G401.6 (cell line): ENCODE results near the gene PLEKHA3.
"Not testable (repeated sequence)": the region's sequence is repeated elsewhere in the genome, so short reads cannot be mapped to it uniquely, and the experiment has no call there.

ENCODE experiments used
- FAIRE-seq: peaks from 2 replicates; lab custom pipeline; 2012; peaks lifted over from hg19 to GRCh38; lab: Jason Lieb, UNC

Gene PLEKHA3

DNA sequence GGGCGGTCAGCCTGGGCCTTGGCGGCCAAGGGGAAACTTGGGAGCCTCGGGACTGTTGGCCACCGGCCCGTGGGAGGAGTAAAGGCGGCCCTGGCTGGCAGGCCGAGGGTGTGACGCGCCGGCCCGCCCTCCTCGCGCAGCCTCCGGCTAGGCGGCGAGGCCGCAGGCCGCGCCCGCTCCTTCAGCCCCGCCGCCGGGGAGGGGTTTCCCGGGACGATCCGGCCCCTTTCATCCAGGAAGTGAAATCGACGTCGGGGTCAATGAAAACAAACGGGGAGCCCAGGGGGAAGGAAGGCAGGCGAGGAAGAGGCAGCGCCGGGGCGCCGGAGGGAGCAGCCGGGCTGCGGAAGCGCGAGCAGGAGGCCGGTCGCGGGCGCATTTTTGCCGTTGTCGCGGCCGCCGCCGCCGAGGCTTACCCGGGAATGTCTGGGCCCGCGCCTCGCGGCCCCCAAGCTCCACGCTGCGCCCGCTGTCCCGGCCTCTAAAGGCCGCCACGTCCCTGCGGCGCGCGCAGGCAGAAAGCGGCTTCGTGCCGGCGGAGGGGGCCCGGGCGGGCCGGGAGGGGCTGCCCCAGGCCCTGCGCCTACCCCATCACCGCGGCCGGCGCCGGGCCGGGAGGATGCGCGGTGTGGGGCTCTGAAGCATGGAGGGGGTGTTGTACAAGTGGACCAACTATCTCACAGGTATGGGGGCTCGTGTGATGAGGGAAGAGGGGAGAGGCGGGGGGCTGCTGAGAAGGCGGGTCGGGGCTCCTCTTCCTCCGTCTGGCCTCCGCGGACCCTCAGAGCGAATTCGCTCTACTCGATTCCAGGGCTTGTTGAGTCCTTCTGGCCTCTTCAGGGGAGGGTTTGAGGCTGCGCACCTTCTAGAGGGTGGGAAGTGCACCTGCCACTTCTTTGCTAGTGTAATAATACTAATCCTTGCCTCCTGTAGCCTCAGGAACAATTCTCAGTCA lies at the start of gene PLEKHA3:
Gene PLEKHA3 (plus strand): TSS at position 231 of the 955 bp plus-strand sequence. CDS start 413 bp downstream, at position 644.
- no peak for FAIRE-seq

GRCh38 chr2:178436662-178437061 lies 43.6 kb upstream of the PLEKHA3 start:
- FAIRE-seq, result no peak

DNA sequence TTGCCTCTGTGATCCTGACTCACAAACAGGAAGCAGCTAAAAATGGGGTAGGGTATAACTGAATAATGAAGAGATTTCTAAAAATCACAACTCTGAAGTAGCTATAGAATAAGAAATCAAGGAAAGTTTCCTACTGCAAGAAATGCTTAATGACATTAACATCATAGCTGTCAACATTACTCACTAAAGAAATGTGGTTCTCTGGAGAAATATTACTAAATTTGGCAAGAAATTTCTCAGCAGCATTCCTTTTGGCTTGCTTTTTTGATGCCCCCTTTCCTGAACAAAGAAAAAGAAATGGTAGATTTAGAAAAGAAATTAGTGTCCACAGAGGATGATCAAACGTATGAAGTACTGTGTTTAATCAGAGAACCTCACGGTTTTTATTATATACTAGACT lies 38.8 kb upstream of the PLEKHA3 start:
- FAIRE-seq, result no peak

- FAIRE-seq, result no peak
These were observed 31.1 kb upstream of the PLEKHA3 start for GRCh38 chr2:178448968-178449661.

GRCh38 chr2:178449700-178450523 lies 30.3 kb upstream of the PLEKHA3 start:
- FAIRE-seq, result no peak

DNA sequence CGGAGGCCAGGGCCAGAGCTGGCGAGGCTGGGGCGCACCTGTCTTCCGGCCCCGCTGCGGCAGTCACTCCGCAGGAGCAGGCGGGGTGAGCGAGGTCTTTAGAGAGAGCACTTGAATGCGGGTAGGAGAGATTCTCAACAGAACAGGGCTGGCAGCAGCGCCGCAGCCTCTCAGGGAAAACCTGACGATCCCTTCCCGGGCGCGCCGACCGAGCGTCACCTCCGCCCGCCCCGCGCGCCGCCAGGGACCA lies 29.8 kb upstream of the PLEKHA3 start:
- FAIRE-seq, result no peak

- FAIRE-seq, result peak; percentile 93
These were observed 29.3 kb upstream of the PLEKHA3 start, which contains the start of the genes PJVK and PRKRA for GRCh38 chr2:178450774-178451525. Gene PJVK, plus strand, starts transcription at chr2:178451378. Its CDS starts 2,032 bp downstream, at chr2:178453410. Gene PRKRA, minus strand, starts transcription at chr2:178451175. Its CDS starts 145 bp downstream, at chr2:178451030.

- no peak for FAIRE-seq
These were observed 27.9 kb upstream of the PLEKHA3 start for GRCh38 chr2:178452334-178452733.

GRCh38 chr2:178452870-178453269 lies 27.4 kb upstream of the PLEKHA3 start:
- no peak for FAIRE-seq

GRCh38 chr2:178455947-178456346 lies 24.3 kb upstream of the PLEKHA3 start:
- FAIRE-seq, result no peak

DNA sequence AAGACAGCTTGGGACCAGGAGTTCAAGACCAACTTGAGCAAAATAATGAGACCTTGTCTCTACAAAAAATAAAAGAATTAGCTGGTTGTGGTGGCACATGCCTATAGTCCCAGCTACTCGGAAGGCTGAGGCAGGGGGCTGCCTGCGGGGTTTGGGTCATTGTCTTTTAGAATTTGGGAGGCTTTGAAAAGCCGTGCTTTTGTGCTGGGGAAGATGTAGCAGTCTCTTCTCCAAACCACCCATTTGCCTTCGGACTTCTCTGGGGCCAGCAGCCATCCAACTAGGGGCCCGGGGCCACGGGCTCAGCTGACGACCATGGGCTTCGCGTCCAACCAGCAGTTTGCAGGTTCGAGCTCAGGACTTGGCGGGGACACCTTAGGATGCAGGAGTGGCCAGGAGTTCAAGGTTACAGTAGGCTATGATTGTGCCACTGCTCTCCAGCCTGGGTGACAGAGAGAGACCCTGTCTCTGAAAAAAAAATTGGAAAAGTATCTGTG lies 22.8 kb upstream of the PLEKHA3 start:
- FAIRE-seq, result no peak

DNA sequence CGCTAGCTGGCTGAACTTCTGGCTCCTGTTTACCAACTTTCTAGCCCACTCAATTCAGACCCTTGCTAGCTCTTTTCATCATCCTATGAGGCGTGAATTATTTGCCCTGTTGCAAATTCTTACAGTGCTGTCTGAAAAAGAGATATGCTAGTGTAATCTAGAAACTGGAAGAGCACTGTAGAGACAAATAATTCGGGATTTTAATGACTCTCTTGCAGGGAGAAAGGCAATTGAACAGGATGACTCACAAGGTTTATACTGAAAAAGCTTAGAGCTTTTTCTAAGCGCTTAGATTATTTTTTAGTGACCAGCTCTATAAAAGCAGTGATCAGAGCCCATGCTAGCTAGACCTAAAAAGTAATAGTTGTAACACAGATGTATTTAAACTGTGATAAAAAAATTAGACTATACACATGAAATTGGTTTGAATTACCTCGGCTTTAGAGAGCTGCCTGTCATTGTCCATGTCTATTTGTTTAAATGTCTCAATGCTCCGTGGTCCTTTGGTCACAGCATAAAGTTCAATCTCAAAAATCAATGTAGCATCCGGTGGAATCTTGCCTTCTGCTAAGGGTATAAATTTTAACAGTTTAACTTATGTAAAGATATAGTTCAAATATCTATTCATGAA lies 10.9 kb upstream of the PLEKHA3 start:
- FAIRE-seq, result no peak

DNA sequence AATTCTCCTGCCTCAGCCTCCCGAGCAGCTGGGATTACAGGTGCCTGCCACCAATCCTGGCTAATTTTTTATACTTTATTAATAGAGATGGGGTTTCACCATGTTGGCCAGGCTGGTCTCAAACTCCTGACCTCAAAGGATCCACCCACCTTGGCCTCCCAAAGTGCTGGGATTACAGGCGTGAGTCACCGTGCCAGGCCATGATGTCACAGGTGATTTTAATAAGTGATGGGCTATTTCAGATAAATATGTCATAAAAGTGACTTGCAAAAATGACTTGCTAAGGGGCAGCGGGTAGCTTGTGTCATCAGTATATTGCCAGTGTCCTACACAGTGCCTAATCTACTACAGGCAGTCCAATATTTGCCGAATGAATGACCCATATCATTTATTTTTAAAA lies 8.9 kb upstream of the PLEKHA3 start:
- not testable (repeated sequence) for FAIRE-seq

DNA sequence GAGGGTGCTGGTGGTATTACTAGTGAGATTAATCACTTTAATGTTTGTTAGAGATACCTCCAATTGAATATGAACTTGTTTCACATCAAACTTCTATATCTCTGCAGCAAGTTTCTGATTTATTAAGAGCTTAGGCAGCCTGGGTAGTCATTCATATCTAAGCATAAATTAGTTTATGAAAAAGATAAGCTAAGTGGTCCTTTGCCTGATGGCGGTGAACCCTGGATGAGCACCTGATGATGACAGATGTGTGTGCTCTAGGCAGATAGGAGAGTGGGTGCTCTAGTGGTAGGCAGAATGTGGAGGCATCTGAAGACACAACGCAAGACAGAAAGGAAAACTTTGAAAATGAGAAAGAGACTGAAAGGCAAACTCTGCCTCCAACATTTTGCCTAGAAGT lies 6.9 kb upstream of the PLEKHA3 start:
- FAIRE-seq, result no peak

DNA sequence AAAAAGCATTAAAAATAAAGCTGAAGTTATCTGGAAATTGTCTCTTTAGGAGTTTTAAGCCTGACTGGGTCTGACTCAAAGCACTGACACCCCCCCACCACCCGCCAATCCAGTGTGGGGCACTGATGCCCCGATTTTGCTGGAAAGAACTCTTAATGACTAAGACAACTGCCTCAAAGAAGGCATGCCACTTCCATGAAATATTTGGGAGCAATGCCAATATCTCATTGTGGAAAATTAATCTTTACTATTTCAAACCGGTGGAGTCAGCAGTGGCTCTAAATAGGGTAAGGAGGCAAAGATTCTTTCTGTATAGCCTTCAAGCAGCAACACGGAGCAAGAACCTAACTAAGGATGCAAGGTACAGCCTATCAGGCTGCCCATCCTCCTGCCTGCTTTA lies 6.3 kb upstream of the PLEKHA3 start:
- FAIRE-seq, result no peak

DNA sequence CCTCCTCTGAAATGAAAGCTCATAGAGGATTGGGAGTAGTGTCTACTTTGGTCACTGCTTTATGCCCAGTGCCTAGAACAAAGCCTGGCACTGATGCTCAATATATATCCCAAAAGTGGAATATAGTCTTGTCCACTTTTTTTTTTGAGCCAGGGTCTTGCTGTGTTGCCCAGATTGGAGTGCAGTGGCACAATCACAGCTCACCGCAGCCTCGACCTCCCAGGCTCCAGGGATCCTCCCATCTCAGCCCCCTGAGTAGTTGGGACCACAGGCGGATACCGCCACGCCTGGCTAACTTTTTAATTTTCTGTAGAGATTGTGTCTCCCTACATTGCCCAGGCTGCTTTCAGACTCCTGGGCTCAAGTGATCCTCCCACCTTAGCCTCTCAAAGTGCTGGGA lies 5.7 kb upstream of the PLEKHA3 start:
- no peak for FAIRE-seq

GRCh38 chr2:178476477-178476876 lies 3.8 kb upstream of the PLEKHA3 start:
- FAIRE-seq, result no peak

DNA sequence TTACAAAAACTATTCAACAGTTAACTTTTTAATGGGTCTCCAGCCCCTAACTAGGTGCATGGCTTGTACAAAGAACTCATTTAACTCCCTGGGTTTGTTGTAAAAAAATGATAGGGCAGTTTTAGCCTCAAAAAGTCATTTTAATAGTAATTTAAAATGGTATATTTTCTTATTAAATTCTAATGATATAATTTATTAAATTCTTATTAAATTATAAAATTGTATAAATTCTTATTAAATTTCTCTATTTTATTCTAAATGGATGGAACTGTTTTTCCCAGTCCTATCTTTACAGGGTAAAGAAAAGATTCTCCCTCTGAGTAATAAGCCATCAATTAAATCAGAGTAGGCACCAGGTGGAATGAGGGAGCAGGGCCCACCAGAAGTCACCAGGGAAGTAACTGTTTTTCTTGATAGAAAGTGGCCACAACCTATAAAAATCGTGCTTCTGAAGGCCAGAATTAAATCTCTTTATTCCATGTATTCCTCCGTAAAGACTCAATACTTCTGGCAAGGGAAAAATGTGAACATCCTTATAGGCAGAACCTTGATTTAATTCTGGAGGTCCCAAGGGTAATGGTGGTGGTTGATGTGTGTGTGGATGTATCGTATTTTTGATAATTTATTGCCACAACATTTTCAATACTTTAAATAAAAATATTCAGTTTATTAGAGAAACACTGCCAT lies 2.7 kb upstream of the PLEKHA3 start:
- FAIRE-seq, result no peak

DNA sequence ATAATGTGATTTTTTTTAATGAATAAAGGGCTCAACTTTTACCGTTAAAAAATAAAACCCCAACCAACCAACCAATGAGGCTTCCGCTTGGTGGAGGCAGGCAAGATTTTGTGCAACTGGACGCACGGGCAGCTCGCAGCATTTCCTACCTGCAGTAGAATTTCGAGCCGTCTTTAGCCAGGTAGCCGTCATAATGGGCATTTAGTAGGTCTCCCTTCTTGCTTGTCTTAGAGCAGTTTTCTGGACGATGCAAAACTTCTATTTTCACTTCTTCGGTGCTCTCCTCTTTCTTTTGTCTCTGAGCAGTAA lies 2.2 kb upstream of the PLEKHA3 start:
- no peak for FAIRE-seq

DNA sequence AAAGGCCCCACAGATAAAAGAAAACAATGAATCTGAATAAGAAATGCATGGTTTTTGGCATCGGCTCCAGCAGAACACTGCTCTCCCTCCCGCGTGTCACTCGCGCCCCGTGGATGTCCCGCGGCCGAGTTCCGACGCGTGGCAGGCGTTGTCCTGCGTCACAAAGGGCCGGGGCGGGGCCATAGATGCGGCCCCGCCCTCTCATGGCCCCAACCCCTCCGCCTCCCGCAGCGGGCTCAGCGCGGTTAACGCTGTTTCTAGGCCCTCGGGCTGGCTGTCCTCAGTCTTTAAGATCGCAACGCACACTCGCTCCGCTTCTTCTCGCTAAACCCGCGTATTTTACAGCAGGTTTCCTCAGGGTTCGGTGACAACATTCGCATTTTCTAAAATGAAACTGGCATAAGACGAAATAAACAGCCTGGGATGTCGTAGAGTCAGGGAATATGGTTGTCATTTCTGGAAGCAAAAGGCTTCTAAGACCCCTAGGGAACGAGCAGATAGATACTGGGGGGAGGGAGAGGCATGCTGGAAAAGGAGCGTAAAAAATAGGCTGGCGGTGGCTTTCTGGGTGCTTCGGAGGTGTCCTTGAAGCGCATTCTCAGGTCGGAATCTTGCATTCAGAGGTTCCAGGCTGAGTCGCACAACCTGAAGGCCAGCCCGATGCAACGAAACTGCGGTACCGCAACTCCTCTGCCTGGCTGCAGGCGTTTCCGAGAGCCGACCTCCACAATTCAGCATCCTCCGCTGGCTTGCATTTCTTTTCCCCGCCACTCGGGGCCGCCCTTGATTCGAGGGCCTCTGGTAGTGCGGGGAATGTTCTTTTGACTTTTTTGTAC lies 1.6 kb upstream of the PLEKHA3 start, which contains the start of gene FKBP7:
Gene FKBP7 (minus strand): TSS at position 162 of the 836 bp plus-strand sequence. CDS start 101 bp downstream, at position 61.
- FAIRE-seq, result peak; percentile 77
